GM18519 (cell line): ENCODE measurements around the gene VEGFA.

Experiments
- ATAC-seq: cut with Tn5 transposase; IDR thresholded peaks from one replicate; pipeline ENCODE4 v1.9.1; 2021; ENCODE audit warnings: mild to moderate bottlenecking, moderate library complexity; ENCODE audit not compliant: unreplicated experiment, low FRiP score

The VEGFA gene

GRCh38 chr6:43771210-43771857 is 1.3 kb downstream of the VEGFA start:
- ATAC-seq = no peak

GRCh38 chr6:43771858-43772680 is 2.1 kb downstream of the VEGFA start:
- no peak for ATAC-seq

- ATAC-seq = no peak
These were observed 2.7 kb downstream of the VEGFA start for GRCh38 chr6:43772681-43773049.

- ATAC-seq = no peak
These were observed 3.3 kb downstream of the VEGFA start for GRCh38 chr6:43773050-43773979.

- ATAC-seq = no peak
These were observed 4.2 kb downstream of the VEGFA start for GRCh38 chr6:43773980-43774775.

- no peak for ATAC-seq
These were observed 4.9 kb downstream of the VEGFA start for GRCh38 chr6:43774776-43775534.

GRCh38 chr6:43775535-43775885 is 5.5 kb downstream of the VEGFA start:
- ATAC-seq = no peak

- ATAC-seq = no peak
These were observed 6.2 kb downstream of the VEGFA start for GRCh38 chr6:43776115-43776798.

- ATAC-seq = no peak
These were observed 7.1 kb downstream of the VEGFA start for GRCh38 chr6:43776799-43777776.

- no peak for ATAC-seq
These were observed 8.3 kb downstream of the VEGFA start for GRCh38 chr6:43778131-43778855.

GRCh38 chr6:43778976-43779851 is 9.2 kb downstream of the VEGFA start:
- ATAC-seq = no peak

GRCh38 chr6:43779852-43780236 is 9.8 kb downstream of the VEGFA start:
- ATAC-seq = no peak

- ATAC-seq = no peak
These were observed 10.3 kb downstream of the VEGFA start for GRCh38 chr6:43780293-43780692.

- no peak for ATAC-seq
These were observed 11.2 kb downstream of the VEGFA start for GRCh38 chr6:43780941-43781928.
